Calu3 (cell line): Measurements from ENCODE around the gene SETD9. TPM values are rescaled to one million over a fixed set of nuclear protein-coding genes. Genes with fewer than 3 reads are reported as not detected.
A peak's percentile ranks its signal among the peaks of the same experiment; 100 is the strongest.

Experiments used
- BruUV-seq: library from RNA; stranded (reverse); fragments of 400-500 nt; replicated peaks from 2 replicates; lab custom pipeline; 2021; lab: Mats Ljungman, UMichigan
- CTCF ChIA-PET: fragments of 300-600 bp; sonication (Branson Sonifier 250); formaldehyde crosslinking; loops from one replicate; lab custom pipeline; 2022; ENCODE audit warnings: antibody characterized with exemption; lab: Charles Lee
- DNase-seq: peaks from one replicate; pipeline ENCODE4 v3.0.0; 2022
- H3K27ac Mint-ChIP-seq: one replicate; pipeline ENCODE4 v1.8.0; 2022; ENCODE audit warnings: mixed read lengths; ENCODE audit not compliant: unreplicated experiment
- H3K27me3 Mint-ChIP-seq: one replicate; pipeline ENCODE4 v1.8.0; 2022; ENCODE audit warnings: mixed read lengths; ENCODE audit not compliant: unreplicated experiment
- H3K36me3 Mint-ChIP-seq: one replicate; pipeline ENCODE4 v1.8.0; 2022; ENCODE audit warnings: mild to moderate bottlenecking, moderate library complexity, mixed read lengths; ENCODE audit not compliant: insufficient read depth, unreplicated experiment
- H3K4me1 Mint-ChIP-seq: one replicate; pipeline ENCODE4 v1.8.0; 2022; ENCODE audit warnings: mild to moderate bottlenecking, low read depth, mixed read lengths; ENCODE audit not compliant: unreplicated experiment
- H3K4me3 Mint-ChIP-seq: one replicate; pipeline ENCODE4 v1.8.0; 2022; ENCODE audit warnings: mild to moderate bottlenecking, low read depth, moderate library complexity, mixed read lengths; ENCODE audit not compliant: unreplicated experiment
- H3K9me3 Mint-ChIP-seq: one replicate; pipeline ENCODE4 v1.8.0; 2022; ENCODE audit warnings: low read depth, mixed read lengths; ENCODE audit not compliant: unreplicated experiment
- intact Hi-C: fragments of 100-400 bp; cut with micrococcal nuclease; formaldehyde crosslinking; loops from one replicate; pipeline ENCODE4 v1.10.0; 2022; ENCODE audit not compliant: unreplicated experiment
- total RNA-seq: library from RNA; stranded (reverse); gene quantifications from 2 replicates; pipeline ENCODE4 v1.2.3, GENCODE V29; 2022
- TF ChIP-seq, protein P1 (sequence below): fragments of 200-600 bp; IDR thresholded peaks from one replicate; pipeline ENCODE4 v1.8.0; 2022; ENCODE audit warnings: antibody characterized with exemption; ENCODE audit not compliant: unreplicated experiment

The SETD9 gene
- total RNA-seq, 1 experiment from 2014 or later: 11.1 TPM

DNA sequence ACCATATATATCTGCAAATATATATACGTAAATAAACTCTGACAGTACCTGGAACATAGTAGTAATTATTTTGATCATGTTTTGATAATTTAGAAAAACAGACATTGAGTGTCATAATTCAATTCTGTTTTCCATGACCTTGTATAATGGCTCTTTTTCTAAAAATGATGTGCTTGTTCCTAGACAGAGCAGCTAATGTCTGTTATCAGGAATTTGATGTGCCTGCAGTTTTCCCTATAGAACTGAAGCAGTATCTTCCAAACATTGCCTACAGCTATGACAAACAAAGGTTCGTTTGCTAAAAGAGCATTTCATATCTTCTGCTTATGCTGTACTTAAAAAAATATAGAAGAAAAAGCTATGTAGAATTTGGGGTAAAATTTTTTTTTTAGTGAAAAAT, 5.3 kb downstream of the SETD9 start:
- TF ChIP-seq, protein P1, sequence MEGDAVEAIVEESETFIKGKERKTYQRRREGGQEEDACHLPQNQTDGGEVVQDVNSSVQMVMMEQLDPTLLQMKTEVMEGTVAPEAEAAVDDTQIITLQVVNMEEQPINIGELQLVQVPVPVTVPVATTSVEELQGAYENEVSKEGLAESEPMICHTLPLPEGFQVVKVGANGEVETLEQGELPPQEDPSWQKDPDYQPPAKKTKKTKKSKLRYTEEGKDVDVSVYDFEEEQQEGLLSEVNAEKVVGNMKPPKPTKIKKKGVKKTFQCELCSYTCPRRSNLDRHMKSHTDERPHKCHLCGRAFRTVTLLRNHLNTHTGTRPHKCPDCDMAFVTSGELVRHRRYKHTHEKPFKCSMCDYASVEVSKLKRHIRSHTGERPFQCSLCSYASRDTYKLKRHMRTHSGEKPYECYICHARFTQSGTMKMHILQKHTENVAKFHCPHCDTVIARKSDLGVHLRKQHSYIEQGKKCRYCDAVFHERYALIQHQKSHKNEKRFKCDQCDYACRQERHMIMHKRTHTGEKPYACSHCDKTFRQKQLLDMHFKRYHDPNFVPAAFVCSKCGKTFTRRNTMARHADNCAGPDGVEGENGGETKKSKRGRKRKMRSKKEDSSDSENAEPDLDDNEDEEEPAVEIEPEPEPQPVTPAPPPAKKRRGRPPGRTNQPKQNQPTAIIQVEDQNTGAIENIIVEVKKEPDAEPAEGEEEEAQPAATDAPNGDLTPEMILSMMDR: no peak
- CTCF ChIA-PET: no interaction called here

DNA sequence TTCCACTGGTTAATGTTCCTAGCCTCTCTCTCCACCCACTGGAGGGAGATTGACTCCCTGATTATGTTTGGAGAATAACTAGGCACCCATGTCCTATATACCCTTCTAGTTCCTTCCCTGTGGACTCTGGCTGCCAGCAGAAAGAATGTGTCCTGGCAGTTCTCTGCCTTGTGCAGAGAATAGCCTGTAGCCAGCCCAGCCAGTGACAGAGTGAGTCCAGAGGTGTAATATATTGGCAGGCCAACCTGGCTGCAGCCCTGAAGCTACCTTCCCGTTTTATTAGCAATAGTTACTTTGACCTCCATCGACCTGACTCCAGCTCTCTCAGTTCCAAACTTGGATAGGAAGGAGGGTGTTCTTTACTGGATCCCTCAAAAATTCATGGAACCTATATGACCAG, 8.1 kb downstream of the SETD9 start:
- no peak overlapping the region for H3K4me3 Mint-ChIP-seq
- no peak for DNase-seq
- CTCF ChIA-PET: interaction anchor here (0.9 kb wide), 1 partner anchor 221 kb away, joined by 3 read pairs; no protein-coding TSS in a partner anchor
- TF ChIP-seq, protein P1: no peak
- H3K4me1 Mint-ChIP-seq: no peaks in the 10 kb centered on the region
- no TSS peak for BruUV-seq
- H3K9me3 Mint-ChIP-seq: no peaks in the 10 kb centered on the region
- no peaks in the 10 kb centered on the region for H3K27me3 Mint-ChIP-seq
- peak overlapping the region; percentile 1 for H3K27ac Mint-ChIP-seq
- intact Hi-C loops: no loop called here
- H3K36me3 Mint-ChIP-seq: peaks cover 2% of the 10 kb centered on the region

More for the DNA sequence above, 5.3 kb downstream of the SETD9 start:
- BruUV-seq: no TSS peak
- no peak overlapping the region for H3K27ac Mint-ChIP-seq
- DNase-seq: no peak
- no peaks in the 10 kb centered on the region for H3K27me3 Mint-ChIP-seq
- no peaks in the 10 kb centered on the region for H3K9me3 Mint-ChIP-seq
- no peaks in the 10 kb centered on the region for H3K4me1 Mint-ChIP-seq
- peaks cover 12% of the 10 kb centered on the region for H3K36me3 Mint-ChIP-seq
- intact Hi-C loops: no loop called here
- no peak overlapping the region for H3K4me3 Mint-ChIP-seq

DNA sequence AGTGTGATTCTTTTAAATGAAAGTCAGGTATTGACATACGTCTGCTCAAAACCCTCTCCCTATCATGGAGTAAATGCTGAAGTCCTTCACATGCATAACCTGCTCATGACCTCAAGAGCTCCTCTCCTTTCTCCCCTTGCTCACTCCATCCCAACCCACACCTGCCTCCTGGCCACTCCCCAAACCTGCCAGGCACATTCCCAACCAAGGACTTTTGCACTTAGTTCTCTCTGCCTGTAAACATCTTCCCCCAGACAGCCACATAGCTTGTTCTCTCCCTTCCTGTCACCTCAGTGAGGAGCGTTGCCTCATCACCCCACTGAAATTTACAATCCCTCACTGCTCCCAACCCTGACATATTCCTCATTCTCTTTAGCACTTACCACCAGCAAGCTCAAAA, 8.7 kb downstream of the SETD9 start:
- Mint-ChIP-seq H3K4me1 (no peaks in the 10 kb centered on the region), H3K27ac (peak overlapping the region; percentile 1), H3K27me3 (no peaks in the 10 kb centered on the region), H3K4me3 (no peak overlapping the region), H3K36me3 (peaks cover 6% of the 10 kb centered on the region), H3K9me3 (no peaks in the 10 kb centered on the region)
- intact Hi-C loops: no loop called here
- CTCF ChIA-PET: interaction anchor here (0.6 to 0.9 kb wide), 2 partner anchors 203 to 220 kb away, joined by 3 to 4 read pairs; no protein-coding TSS in a partner anchor
- no peak for DNase-seq
- TF ChIP-seq, protein P1: no peak
- no TSS peak for BruUV-seq

DNA sequence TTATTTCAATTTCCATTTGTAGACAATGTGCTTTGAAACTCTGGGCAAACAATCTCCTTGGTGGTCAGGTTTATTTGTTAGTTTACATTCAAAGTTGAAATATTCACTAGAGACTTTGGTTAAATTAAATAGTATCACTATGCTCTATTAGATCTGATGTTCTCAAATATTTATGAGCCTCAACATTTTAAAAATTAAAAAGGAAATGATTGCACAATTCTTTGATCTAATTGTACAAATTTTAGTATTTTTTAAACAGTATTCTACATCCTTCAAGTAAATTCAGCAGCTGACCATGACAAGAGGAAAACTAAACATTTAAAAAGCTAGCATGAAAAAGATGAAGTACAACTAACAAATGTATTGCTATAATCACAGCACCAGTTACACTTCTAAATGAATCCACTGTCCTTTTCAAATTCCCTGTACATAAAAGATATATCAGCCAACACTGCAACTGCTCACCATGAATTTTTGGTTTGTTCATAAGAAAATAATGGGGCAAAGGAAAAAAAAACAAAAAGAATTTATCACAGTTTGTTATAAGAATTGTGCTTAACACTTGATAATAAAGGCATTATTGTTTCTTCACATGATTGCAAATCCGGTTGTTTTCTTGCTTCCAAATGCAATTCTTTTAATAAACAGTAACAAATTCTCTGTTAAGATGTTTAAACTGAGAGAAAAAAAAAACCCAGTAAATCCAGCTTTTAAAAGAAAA, 10.7 kb downstream of the SETD9 start:
- no TSS peak for BruUV-seq
- Mint-ChIP-seq H3K9me3 (no peaks in the 10 kb centered on the region), H3K27ac (no peak overlapping the region), H3K27me3 (no peaks in the 10 kb centered on the region), H3K36me3 (peaks cover 6% of the 10 kb centered on the region), H3K4me1 (no peaks in the 10 kb centered on the region), H3K4me3 (no peak overlapping the region)
- intact Hi-C loops: no loop called here
- CTCF ChIA-PET: interaction anchor here (0.5 kb wide), 1 partner anchor 1613 kb away, joined by 4 read pairs; the partner anchor contains the start of gene DHX29
- DNase-seq: no peak
- TF ChIP-seq, protein P1: no peak
